Panc1 (cell line): ENCODE data around the gene TSPYL2. TPM values are rescaled to one million over a fixed set of nuclear protein-coding genes. Genes with fewer than 3 reads are reported as not detected.

ENCODE experiments used
- ATAC-seq: fragments of 200-7000 bp; cut with Tn5 transposase; 2 replicates; pipeline ENCODE4 v1.9.1; 2020; ENCODE audit warnings: mild to moderate bottlenecking, moderate library complexity
- BruUV-seq: library from RNA; stranded (reverse); fragments of 400-500 nt; replicated peaks from 2 replicates; lab custom pipeline; 2021; lab: Mats Ljungman, UMichigan
- CTCF ChIA-PET: fragments of 300-600 bp; sonication (Branson Sonifier 250); formaldehyde crosslinking; loops from one replicate; lab custom pipeline; 2022; ENCODE audit warnings: antibody characterized with exemption; lab: Charles Lee
- POLR2A ChIA-PET: fragments of 300-600 bp; sonication (Branson Sonifier 250); formaldehyde crosslinking; loops from one replicate; lab custom pipeline; 2022; ENCODE audit warnings: antibody characterized with exemption; lab: Charles Lee
- DNase-seq: peaks from one replicate; pipeline ENCODE4 v3.0.0-alpha.2; 2010; ENCODE audit warnings: low read depth, low spot score
- H3K27ac ChIP-seq: 2 replicates; pipeline ENCODE4 v1.5.1; 2011; ENCODE audit warnings: mild to moderate bottlenecking, low read length, inconsistent platforms
- H3K27me3 ChIP-seq: fragments of 200-500 bp; sonication (Bioruptor generic); 2 replicates; pipeline ENCODE4 v1.6.0; 2014; ENCODE audit warnings: low read length, inconsistent platforms; ENCODE audit not compliant: control insufficient read depth, insufficient read depth
- H3K36me3 ChIP-seq: fragments of 200-500 bp; sonication (Bioruptor generic); 2 replicates; pipeline ENCODE4 v1.5.1; 2014; ENCODE audit warnings: inconsistent platforms, mild to moderate bottlenecking, low read length, moderate library complexity; ENCODE audit not compliant: control insufficient read depth, insufficient read depth
- H3K4me1 ChIP-seq: 2 replicates; pipeline ENCODE4 v1.5.1; 2011; ENCODE audit warnings: inconsistent platforms, mild to moderate bottlenecking, low read length, moderate library complexity; ENCODE audit not compliant: control insufficient read depth, insufficient read depth
- H3K4me3 ChIP-seq, 2 experiments: 2 replicates each; pipeline ENCODE4 v1.5.1; 2011 to 2012; ENCODE audit warnings: low read depth in 2 of 2, low read length in 2 of 2, mild to moderate bottlenecking in 2 of 2, inconsistent platforms in 1 of 2, moderate library complexity in 1 of 2
- H3K9me3 ChIP-seq: fragments of 200-500 bp; sonication (Bioruptor generic); 2 replicates; pipeline ENCODE4 v1.5.1; 2014; ENCODE audit warnings: low read depth, mild to moderate bottlenecking, inconsistent platforms, low read length, moderate library complexity; ENCODE audit not compliant: control insufficient read depth, insufficient read depth
- CTCF ChIP-seq: fragments of 450-650 bp; IDR thresholded peaks from 2 replicates; pipeline ENCODE4 v1.5.1; 2017; ENCODE audit warnings: mild to moderate bottlenecking
- POLR2AphosphoS5 ChIP-seq: IDR thresholded peaks from 2 replicates; pipeline ENCODE4 v1.6.1; 2012; ENCODE audit warnings: mild to moderate bottlenecking, low read depth, low read length, moderate library complexity
- REST ChIP-seq, 2 experiments: IDR thresholded peaks; 2 replicates each; pipeline ENCODE4 v1.6.1; 2011 to 2012; ENCODE audit warnings: low read depth in 2 of 2, control low read depth in 1 of 2, low read length in 1 of 2, mild to moderate bottlenecking in 1 of 2, moderate library complexity in 1 of 2; ENCODE audit not compliant: insufficient read depth in 1 of 2
- SIN3A ChIP-seq: IDR thresholded peaks from 2 replicates; pipeline ENCODE4 v1.6.1; 2012; ENCODE audit warnings: low read depth, mild to moderate bottlenecking, low read length, moderate library complexity, borderline replicate concordance; ENCODE audit not compliant: insufficient read depth
- TCF7L2 ChIP-seq: IDR thresholded peaks from 2 replicates; pipeline ENCODE4 v1.6.1; 2011; ENCODE audit warnings: mild to moderate bottlenecking, low read depth, low read length, inconsistent platforms
- in situ Hi-C: cut with HindIII; loops from 2 replicates; pipeline ENCODE4 v1.10.0; 2016; ENCODE audit warnings: low sequenced_read_pairs, low pct_unique_long_range_greater_than_20kb
- intact Hi-C: fragments of 100-400 bp; cut with micrococcal nuclease; formaldehyde crosslinking; loops from one replicate; pipeline ENCODE4 v1.10.0; 2022; ENCODE audit not compliant: unreplicated experiment
- total RNA-seq: library from RNA; stranded (reverse); gene quantifications from one replicate; pipeline ENCODE4 v1.2.1, GENCODE V29; 2021; ENCODE audit not compliant: unreplicated experiment

TSPYL2 gene
- total RNA-seq, 1 experiment from 2014 or later, result 25.0 TPM

- H3K36me3 ChIP-seq, result no peaks in the 10 kb centered on the region
- intact Hi-C loops, result no loop called here
- POLR2A ChIA-PET, result no interaction called here
- H3K4me3 ChIP-seq, result no peak overlapping the region
- CTCF ChIA-PET, result no interaction called here
- H3K27me3 ChIP-seq, result no peaks in the 10 kb centered on the region
- BruUV-seq, result no TSS peak
- H3K4me1 ChIP-seq, result peaks cover 6% of the 10 kb centered on the region; the same call in 1 of the 2 replicates
- no peak for TF ChIP-seq SIN3A
- TF ChIP-seq REST (IDR thresholded peaks at IDR 0.05; ENCODE audit: insufficient read depth in 1 of 2, low read depth in 2 of 2, low read length in 1 of 2), result no peak
- no peak for TF ChIP-seq TCF7L2
- TF ChIP-seq POLR2AphosphoS5, result no peak
- TF ChIP-seq CTCF, result no peak
- no peaks in the 10 kb centered on the region for H3K9me3 ChIP-seq
- in situ Hi-C loops, result no loop called here
- H3K27ac ChIP-seq, result peak overlapping the region; percentile 70
- DNase-seq (no peak), ATAC-seq (peak; percentile 47; the same call in 1 of the 2 replicates)
These were observed 33.3 kb downstream of the TSPYL2 start for GRCh38 chrX:53115550-53115874.

GRCh38 chrX:53116101-53116500 is 33.9 kb downstream of the TSPYL2 start:
- no peak for DNase-seq
- peak overlapping the region; percentile 70 for H3K27ac ChIP-seq
- no TSS peak for BruUV-seq
- POLR2A ChIA-PET, result no interaction called here
- no peaks in the 10 kb centered on the region for H3K36me3 ChIP-seq
- CTCF ChIA-PET, result no interaction called here
- no peaks in the 10 kb centered on the region for H3K9me3 ChIP-seq
- TF ChIP-seq TCF7L2 (no peak), POLR2AphosphoS5 (no peak), SIN3A (no peak), CTCF (no peak), REST (IDR thresholded peaks at IDR 0.05; ENCODE audit: insufficient read depth in 1 of 2, low read depth in 2 of 2, low read length in 1 of 2) (no peak)
- H3K27me3 ChIP-seq, result no peaks in the 10 kb centered on the region
- peaks cover 6% of the 10 kb centered on the region; the same call in 1 of the 2 replicates for H3K4me1 ChIP-seq
- intact Hi-C loops (no loop called here), in situ Hi-C loops (no loop called here)
- peak overlapping the region in 1 of 2 experiments; percentile 27; a peak in 2 of 4 replicates for H3K4me3 ChIP-seq
- peak; percentile 92 for ATAC-seq
